Anterior cingulate cortex (tissue), 58 donors: ENCODE results near the gene IL13.
"Not testable (repeated sequence)": the region's sequence is repeated elsewhere in the genome, so short reads cannot be mapped to it uniquely, and the experiment has no call there.

Experiments
- DNase-seq, 58 donors: peaks; one replicate each; lab custom pipeline; 2025; lab: John Stamatoyannopoulos, UW

The IL13 gene

DNA sequence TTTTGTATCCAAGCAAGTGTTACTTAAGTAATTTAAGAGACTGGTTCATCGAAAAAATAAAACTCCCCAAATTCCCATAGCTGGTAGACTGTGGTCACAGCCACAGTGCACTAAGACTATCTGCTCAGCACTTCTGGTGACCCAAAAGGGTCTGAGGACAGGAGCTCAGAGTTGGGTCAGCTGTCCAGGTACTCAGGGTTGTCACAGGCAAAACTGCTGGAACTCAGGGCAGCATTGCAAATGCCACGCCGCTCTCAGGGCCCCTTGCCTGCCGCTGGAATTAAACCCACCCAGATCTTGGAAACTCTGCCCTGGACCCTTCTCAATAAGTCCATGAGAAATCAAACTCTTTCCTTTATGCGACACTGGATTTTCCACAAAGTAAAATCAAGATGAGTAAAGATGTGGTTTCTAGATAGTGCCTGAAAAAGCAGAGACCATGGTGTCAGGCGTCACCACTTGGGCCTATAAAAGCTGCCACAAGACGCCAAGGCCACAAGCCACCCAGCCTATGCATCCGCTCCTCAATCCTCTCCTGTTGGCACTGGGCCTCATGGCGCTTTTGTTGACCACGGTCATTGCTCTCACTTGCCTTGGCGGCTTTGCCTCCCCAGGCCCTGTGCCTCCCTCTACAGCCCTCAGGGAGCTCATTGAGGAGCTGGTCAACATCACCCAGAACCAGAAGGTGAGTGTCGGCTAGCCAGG lies at the start of gene IL13:
Gene IL13 (plus strand): TSS at position 498 of the 705 bp plus-strand sequence. CDS start 14 bp downstream, at position 512.
- no peak for DNase-seq

DNA sequence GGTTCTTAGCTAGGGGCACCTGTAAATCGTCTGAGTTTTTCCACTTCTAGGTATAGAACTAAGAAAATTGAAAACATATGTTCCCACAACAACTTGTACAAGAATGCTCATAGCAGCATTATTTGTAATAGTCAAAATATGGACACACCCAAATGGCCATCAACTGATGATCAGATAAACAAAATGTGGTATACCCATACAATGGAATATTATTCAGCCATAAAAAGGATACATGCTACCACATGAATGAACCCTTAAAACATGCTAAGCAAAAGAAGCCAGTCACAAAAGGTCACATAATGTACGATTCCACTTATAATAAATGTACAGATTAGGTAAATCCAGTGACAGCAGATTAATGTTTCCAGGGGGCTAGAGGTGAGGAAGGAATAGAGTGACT lies 46.0 kb upstream of the IL13 start:
- DNase-seq: no peak

DNA sequence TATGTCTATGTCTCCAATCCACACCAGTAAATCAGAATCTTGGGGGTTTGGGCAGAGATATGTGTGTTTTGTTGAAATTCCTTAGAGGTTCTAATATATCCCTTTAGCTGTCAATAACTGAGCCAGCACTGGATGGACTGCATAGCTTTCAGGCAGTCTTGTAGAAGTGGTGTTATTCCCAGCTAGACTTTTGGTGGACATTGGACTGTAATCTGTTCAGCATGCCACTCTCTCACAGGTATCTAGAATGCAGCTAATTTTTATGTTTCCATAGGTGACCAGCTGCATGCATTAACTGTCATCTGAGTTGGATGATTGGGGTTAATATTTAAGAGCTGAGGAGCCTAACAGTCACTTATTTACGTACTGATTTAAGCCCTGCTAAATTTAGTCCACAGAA lies 45.1 kb upstream of the IL13 start:
- no peak for DNase-seq

DNA sequence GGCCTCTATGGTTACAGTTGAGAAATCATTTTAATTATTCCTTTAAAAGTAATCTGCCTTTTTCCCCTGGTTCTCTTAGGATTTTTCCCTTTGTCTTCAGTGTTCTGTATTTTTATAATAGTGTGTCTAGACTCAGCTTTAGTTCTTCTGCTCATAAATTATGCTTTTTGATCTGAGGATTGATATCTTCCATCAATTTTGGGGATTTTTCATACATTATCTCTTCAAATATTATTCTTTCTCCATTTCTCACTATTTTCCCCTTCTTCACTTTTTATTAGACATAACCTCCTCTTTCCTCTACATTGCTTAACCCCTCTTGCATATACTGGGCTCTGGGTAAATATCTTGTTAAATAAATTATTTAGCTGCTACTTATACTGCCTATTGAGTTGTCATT lies 36.3 kb upstream of the IL13 start:
- no peak for DNase-seq

DNA sequence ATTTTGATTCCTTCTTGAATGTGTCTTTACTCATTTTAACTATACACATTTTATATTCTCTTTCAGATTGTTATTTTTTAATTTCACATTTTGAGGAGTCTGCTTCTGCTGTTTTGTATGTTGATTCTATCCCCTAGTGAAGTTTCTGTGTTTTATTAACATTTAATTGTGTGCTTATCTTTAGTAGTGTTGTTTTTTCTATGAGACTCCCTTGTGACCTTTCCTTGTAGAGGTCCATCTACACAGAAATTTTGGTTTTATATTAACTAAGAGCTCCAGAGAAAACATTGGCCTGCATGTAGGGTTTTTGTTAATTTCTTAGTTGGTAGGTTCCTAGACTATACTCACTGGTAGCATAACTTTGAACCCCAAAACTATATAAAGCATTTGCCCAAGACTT lies 35.4 kb upstream of the IL13 start:
- no peak for DNase-seq

DNA sequence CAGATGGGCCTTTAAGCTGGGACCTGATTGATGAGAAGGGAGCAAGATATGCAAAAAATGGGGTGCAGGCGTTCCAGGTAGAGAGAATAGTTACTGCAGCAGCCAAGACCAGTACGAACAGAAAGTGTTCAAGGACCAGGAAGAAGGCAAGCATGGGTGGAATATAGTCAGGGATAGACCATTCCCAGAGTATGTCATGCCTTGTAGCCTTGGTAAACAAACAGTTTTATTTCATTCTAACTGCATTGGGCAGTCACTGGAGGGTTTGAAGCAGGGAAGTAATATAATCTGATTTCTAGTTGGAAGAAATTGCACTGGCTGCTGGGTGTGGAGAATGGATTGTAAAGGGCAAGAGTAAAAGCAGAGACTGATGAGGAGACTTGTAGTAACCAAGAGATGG lies 30.5 kb upstream of the IL13 start:
- DNase-seq: no peak

DNA sequence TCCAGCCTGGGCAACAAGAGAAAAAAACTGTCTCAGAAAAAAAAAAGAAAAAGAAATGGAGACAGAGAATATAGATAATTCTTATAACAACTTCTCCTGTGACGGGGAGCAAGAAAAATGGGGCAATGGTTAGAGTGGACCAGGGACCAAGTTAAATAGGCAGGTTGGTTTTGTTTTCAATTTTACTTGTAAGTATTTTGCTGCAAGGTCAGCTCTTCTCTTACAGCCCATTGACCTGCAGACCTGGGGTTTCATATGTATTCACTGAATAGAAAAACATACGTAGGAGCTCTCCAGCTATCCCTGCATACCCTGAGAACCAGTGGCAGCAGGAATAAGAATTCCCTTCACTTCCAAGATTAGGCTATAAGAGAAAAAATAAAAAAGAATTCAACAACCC lies 29.2 kb upstream of the IL13 start:
- no peak for DNase-seq

DNA sequence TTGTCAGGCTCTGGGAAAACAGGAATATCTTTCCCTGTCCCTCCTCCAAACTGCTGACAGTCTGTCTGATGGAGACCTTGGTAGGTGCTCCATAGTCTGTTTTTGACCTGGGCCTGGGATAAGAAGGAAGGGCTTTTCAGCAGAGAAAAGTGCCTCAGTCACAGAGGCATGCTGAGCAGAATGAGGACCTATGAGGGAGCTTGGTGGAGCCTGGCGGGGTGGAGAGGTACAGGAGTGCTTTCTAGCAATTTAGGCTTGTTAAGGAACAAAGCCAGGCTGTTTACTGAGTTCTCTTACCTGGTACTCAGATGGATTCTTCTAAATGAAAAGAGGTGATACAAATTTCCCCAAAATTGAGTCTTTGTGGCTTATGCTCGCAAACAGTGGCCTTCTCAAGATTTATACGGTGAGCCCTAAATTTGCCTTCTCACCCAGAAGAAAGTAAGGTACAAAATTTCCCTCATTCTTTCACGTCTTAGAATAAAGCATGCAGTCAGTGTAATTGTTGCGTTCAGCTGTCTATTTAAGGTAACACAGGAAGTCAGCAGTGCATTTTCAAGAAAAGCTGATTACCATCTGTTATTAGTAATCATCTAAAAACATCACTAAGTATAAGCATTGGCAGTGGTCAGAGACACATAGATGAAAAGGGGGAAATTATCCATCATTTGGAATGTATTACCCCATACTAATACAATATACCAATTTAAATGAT lies 28.6 kb upstream of the IL13 start:
- DNase-seq: no peak

DNA sequence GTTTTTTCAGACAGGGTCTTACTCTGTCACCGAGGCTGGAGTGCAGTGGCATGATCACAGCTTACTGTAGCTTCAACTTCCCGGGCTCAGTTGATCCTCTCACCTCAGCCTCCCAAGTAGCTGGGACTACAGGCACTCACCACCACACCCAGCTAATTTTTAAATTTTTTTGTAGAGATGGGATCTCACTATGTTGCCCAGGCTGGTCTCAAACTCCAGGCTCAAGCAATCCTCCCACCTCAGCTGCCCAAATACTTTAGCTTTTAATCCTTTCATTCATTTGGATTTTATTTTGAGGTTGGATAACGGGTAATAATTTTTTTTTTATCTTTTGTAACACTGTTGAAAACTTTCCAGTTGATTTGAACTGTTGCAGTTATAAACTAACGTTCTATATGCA lies 24.4 kb upstream of the IL13 start:
- DNase-seq: not testable (repeated sequence)

DNA sequence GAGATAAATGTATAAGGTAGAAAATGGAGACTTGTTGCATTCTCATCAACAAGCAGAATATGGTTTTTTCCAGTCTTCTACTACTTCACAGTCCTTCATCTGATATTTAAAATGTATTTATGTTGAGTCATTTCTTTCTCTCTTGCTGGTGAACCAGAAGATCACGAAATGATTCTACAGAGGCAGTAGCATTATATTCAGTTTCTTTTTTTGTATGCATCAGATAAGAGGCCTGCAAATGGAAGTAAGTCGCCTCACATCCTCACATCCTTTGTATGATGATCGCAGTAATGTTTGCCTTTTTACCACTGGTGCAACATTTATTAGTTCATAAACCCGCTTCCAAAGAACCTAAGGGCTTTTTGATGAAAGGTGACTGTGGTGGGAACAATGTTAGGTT lies 22.1 kb upstream of the IL13 start:
- DNase-seq: no peak

DNA sequence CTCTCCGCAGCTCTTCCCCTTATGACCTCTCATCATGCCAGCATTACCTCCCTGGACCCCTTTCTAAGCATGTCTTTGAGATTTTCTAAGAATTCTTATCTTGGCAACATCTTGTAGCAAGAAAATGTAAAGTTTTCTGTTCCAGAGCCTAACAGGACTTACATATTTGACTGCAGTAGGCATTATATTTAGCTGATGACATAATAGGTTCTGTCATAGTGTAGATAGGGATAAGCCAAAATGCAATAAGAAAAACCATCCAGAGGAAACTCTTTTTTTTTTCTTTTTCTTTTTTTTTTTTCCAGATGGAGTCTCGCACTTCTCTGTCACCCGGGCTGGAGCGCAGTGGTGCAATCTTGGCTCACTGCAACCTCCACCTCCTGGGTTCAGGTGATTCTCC lies 20.7 kb upstream of the IL13 start:
- DNase-seq: no peak

DNA sequence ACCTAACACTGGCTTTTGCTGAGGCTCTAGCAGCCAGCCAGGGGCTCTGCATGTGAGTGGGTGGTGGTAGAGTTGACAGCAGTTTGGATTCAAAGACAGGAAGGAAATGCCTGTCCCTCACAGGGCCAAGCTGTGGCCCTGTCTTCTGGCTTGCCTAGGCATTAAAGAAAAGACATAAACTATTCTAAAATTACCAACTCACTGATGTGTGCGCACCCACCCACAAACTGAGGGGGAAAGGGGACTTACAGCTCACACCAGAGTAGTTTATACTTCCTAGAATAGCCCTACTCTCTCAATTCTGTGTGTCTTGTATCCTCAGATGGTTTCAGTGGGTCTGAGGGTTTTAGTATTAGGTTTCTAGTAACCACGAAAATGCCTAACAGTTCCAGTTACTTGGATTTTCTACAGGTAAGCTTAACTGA lies 18.3 kb upstream of the IL13 start:
- DNase-seq: no peak

DNA sequence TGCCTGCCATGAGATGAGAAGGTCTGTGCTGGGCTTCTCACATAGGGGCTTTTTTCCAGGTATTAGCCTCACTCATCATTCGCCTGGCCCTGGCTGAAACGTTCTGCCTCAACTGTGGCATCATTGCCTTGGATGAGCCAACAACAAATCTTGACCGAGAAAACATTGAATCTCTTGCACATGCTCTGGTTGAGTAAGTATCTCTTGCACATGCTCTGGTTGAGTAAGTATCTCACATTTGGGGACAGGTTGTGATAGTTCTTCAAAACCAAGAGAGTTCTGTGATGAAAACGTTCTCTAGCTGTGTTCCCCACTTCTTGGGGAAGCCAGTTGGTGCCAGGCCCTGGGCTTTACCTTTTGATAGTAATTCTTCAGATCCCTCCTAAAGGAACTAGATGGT lies 17.4 kb upstream of the IL13 start:
- DNase-seq: no peak

DNA sequence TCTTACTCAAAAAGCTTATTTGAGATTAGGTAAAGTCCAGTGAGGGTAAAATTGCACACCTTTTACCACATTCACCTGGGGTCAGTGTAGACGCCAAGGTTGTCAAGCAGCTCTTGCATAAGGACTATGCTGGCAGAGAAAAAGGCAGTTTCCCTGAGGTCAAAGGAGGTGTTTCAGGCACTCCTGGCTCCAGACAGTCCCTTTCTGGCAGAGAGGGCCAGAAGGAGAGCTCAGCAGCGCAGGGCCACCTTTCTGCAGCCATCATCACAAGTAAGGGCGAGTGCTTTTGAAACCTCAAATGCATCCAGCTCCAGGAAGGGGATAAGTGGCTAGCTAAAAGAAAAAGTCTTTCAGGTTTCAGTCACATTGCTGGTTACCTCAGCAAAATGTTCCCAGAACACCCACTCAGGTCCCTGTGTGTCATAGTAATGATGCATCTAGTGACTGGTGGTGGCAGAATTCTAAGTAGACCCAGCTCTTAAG lies 16.7 kb upstream of the IL13 start:
- no peak for DNase-seq

DNA sequence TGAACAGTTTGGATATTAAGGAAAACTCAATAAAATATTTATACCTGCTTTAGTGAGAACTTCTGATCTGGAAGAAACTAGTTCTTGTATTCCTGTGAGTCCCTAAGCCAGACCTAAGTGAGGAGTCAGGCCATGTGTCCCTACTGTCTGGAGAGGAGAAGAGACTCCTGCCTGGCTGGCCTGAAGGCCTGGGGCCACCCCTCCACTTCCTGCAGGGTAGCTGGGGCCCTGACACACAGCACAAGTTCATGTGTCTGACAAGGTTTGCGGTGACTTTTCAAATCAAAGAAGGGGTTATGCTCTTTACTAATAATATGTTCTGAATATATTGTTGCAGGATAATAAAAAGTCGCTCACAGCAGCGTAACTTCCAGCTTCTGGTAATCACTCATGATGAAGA lies 16.1 kb upstream of the IL13 start:
- DNase-seq: no peak

DNA sequence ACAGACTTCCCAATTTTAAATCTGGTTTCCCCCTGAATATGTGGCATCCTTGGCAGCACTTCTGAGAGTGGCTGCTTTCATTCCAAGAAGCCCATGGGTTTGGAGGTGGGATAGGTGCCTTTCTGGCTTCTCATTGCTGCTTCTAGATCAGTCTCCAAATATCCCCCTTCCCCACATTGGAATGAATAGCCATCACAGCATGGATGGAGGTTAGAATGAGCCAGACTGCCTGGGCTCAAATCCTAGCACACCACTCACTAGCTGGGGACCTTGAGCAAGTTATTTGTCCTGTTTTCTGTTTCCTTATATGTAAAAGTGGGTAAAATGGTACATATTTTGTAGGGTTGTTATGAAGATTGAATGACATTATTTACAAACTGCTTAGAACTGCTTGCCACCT lies 13.8 kb upstream of the IL13 start:
- no peak for DNase-seq

DNA sequence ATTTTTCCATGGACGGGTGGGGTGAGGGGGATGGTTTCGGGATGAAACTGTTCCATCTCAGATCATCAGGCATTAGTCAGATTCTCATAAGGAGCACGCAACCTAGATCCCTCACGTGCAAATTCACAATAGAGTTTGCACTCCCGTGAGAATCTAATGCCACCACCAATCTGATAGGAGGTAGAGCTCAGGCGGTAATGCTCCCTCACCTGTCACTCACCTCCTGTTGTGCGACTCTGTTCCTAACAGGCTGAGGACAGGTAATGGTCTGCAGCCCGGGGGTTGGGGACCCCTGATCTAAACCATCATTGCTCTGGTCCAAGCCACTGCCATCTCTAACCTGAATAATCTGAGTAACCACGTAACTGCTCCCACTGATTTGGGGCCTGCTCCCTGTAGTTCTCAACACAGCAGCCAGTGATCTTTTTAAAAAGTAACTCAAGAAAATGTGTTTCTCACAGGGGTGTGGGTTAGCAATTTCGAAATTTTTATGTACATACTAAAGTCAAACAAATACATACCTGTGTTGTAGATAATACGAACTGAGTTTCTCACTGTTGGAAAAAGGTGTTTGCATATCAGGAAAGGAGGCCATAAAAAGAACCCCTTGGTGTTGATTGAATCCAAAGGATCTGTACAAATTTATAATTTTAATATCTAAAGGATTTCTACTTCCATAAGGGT lies 11.2 kb upstream of the IL13 start:
- no peak for DNase-seq

DNA sequence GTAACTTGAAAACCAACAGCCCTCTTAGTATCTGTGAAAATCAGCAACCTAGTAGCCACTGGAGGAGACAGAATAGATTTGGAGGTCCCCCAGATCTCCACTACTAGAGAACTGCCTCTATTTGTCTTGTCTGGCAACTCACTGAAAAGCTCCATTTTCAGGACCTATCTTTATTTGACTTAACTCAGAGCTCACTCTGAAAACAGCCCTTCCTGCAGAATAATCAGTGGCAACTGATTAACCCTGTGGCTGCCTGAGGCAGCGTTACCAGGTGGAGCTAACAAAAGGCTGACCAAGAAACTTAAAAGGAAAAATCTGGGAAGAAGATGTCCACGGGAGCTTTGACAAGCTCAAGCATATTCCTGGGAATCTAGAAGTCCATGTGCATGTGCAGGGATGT lies 10.5 kb upstream of the IL13 start:
- DNase-seq: no peak

DNA sequence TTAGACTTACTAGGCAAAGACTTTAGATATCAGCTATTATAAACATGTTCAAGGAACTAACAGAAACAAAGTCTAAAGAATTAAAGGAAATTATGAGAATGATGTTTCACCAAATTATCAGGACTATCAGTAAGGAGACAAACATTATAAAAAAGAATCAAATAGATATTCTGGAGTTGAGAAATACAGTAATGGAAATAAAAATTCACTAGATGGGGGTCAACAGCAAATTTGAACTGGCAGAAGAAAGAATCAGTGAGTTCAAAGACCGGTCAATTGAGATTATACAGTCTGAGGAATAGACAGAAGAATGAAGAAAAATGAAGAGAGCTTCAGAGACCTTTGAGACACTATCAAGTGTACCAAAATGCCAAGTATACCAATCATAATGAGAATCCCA lies 9.6 kb upstream of the IL13 start:
- no peak for DNase-seq

DNA sequence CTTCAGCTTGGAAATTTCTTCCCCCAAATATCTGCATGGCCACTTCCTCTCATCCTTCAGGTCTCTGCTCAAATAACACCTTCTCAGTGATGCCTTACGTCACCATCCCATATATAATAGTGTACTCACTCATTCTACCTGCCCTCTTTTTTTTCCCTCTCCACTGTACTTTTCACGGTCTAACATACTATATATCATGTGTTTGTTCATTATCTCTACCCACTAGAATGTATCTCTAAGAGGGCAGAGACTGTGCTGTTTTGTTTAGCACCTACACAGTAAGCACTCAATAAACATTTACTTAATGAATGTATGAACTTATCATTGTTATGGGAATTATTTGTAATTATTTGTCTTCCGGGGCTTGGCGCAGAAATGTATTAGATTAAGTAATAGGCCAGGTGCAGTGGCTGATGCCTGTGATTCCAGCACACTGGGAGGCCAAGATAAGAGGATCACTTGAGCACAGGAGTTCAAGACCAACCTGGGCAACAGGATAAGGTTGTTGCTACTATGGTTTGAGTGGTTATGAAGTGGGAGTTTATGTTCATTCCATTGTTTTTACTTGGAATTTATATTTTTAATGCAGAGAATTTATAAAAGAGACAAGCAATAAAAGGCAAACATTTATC lies 6.0 kb upstream of the IL13 start:
- no peak for DNase-seq

DNA sequence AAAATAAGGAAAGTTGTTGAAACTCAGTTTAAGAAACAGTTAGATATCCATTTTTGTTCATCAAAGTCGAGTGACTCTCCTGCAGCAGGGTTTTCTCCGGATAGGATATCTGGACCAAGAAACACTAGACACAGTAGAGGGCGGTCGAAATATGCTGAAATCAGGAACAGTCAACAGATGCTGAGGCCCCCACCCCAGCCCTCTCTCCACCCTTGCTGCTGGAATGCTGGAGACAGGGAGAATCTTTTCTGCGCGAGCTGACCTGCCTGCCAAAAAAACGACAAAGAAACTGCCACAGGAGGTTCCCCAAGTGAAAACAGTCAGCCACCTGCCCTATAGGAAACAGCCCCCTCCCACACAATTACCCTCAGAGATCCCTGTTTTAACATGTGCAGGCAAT lies 4.3 kb upstream of the IL13 start:
- DNase-seq: no peak
